ENCODE data around the gene ABCC4. TPM values are rescaled to one million over a fixed set of nuclear protein-coding genes. Genes with fewer than 3 reads are reported as not detected.

The ABCC4 gene
- polyA plus RNA-seq, 1 donor from 2014 or later = 2.4 TPM

DNA sequence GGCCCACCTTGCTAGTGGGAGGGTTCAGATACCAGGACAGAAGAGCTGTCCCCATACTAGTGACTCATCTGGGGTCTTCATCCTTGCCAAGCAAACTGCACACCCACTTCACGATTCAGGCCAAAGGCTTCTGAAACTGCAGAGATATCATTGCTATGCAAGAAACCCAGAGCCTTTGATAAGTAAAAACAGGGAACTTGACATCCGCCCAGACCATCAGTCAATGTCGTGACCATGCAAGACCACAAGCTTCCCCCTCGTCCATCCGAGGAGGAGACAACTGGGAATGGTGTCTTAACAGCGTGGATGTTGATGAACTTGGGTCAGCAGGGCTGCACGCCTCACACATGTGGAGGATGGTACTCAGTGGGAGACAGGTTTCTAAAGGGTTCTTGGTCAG, 58.0 kb downstream of the ABCC4 start:
- H3K9me2 ChIP-seq (ENCODE audit: insufficient read depth, low read length) = no peaks in the 10 kb centered on the region
- H3K27ac ChIP-seq (ENCODE audit: low read length) = no peak overlapping the region
- no peaks in the 10 kb centered on the region for H3K9me3 ChIP-seq (ENCODE audit: low read length)
- no peak overlapping the region for H3K9ac ChIP-seq (ENCODE audit: low read length)
- H2AFZ ChIP-seq (ENCODE audit: low read depth, low read length) = no peak overlapping the region
- no peaks in the 10 kb centered on the region for H4K20me1 ChIP-seq (ENCODE audit: insufficient read depth)
- no peaks in the 10 kb centered on the region for H3K79me2 ChIP-seq (replicated peaks; ENCODE audit: insufficient read depth, low read length)
- H3K4me2 ChIP-seq (ENCODE audit: low read length) = no peak overlapping the region
- H3F3A ChIP-seq (ENCODE audit: insufficient read depth, low read length, poor library complexity, severe bottlenecking) = no peaks in the 10 kb centered on the region
- no peak for TF ChIP-seq POLR2AphosphoS5 (IDR thresholded peaks at IDR 0.05)
- no peak for TF ChIP-seq MXI1 (conservative IDR thresholded peaks at IDR 0.05; ENCODE audit: poor library complexity, severe bottlenecking)
- TF ChIP-seq EZH2 (IDR thresholded peaks at IDR 0.05; ENCODE audit: borderline replicate concordance, insufficient read depth, low read length, poor library complexity, severe bottlenecking) = no peak
- H3K27me3 ChIP-seq (ENCODE audit: insufficient read depth, low read depth, low read length) = no peaks in the 10 kb centered on the region
- H3K4me3 ChIP-seq (ENCODE audit: low read length) = no peak overlapping the region
- no peaks in the 10 kb centered on the region for H3K36me3 ChIP-seq (ENCODE audit: insufficient read depth, low read length)

- no peak overlapping the region for H2AFZ ChIP-seq (ENCODE audit: low read depth, low read length)
Observed at GRCh38 chr13:95241321-95241720, 59.9 kb downstream of the ABCC4 start.

More at GRCh38 chr13:95241321-95241720, 59.9 kb downstream of the ABCC4 start:
- Histone ChIP-seq H4K20me1 (ENCODE audit: insufficient read depth) (no peaks in the 10 kb centered on the region), H3K4me3 (ENCODE audit: low read length) (no peak overlapping the region), H3F3A (ENCODE audit: insufficient read depth, low read length, poor library complexity, severe bottlenecking) (no peaks in the 10 kb centered on the region), H3K4me2 (ENCODE audit: low read length) (no peak overlapping the region), H3K9ac (ENCODE audit: low read length) (no peak overlapping the region), H3K36me3 (ENCODE audit: insufficient read depth, low read length) (no peaks in the 10 kb centered on the region), H3K27me3 (ENCODE audit: insufficient read depth, low read depth, low read length) (no peaks in the 10 kb centered on the region), H3K27ac (ENCODE audit: low read length) (no peak overlapping the region), H3K79me2 (replicated peaks; ENCODE audit: insufficient read depth, low read length) (no peaks in the 10 kb centered on the region), H3K9me3 (ENCODE audit: low read length) (no peaks in the 10 kb centered on the region), H3K9me2 (ENCODE audit: insufficient read depth, low read length) (no peaks in the 10 kb centered on the region)
- TF ChIP-seq TAF1 (IDR thresholded peaks at IDR 0.05; ENCODE audit: low read depth) (no peak), EZH2 (IDR thresholded peaks at IDR 0.05; ENCODE audit: borderline replicate concordance, insufficient read depth, low read length, poor library complexity, severe bottlenecking) (no peak), CTCF (IDR thresholded peaks at IDR 0.05; ENCODE audit: poor library complexity, severe bottlenecking) (no peak), MXI1 (conservative IDR thresholded peaks at IDR 0.05; ENCODE audit: poor library complexity, severe bottlenecking) (no peak), SMC3 (conservative IDR thresholded peaks at IDR 0.05; ENCODE audit: poor library complexity) (no peak), EP300 (conservative IDR thresholded peaks at IDR 0.05; ENCODE audit: poor library complexity, severe bottlenecking) (no peak), RAD21 (conservative IDR thresholded peaks at IDR 0.05) (no peak), POLR2AphosphoS5 (IDR thresholded peaks at IDR 0.05) (no peak)
- TF ChIP-seq, protein P1, sequence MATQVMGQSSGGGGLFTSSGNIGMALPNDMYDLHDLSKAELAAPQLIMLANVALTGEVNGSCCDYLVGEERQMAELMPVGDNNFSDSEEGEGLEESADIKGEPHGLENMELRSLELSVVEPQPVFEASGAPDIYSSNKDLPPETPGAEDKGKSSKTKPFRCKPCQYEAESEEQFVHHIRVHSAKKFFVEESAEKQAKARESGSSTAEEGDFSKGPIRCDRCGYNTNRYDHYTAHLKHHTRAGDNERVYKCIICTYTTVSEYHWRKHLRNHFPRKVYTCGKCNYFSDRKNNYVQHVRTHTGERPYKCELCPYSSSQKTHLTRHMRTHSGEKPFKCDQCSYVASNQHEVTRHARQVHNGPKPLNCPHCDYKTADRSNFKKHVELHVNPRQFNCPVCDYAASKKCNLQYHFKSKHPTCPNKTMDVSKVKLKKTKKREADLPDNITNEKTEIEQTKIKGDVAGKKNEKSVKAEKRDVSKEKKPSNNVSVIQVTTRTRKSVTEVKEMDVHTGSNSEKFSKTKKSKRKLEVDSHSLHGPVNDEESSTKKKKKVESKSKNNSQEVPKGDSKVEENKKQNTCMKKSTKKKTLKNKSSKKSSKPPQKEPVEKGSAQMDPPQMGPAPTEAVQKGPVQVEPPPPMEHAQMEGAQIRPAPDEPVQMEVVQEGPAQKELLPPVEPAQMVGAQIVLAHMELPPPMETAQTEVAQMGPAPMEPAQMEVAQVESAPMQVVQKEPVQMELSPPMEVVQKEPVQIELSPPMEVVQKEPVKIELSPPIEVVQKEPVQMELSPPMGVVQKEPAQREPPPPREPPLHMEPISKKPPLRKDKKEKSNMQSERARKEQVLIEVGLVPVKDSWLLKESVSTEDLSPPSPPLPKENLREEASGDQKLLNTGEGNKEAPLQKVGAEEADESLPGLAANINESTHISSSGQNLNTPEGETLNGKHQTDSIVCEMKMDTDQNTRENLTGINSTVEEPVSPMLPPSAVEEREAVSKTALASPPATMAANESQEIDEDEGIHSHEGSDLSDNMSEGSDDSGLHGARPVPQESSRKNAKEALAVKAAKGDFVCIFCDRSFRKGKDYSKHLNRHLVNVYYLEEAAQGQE (IDR thresholded peaks at IDR 0.05; ENCODE audit: borderline replicate concordance) = no peak

Data from neural cell (in vitro differentiated cells).